Mesendoderm (in vitro differentiated cells): ENCODE measurements around the gene CCR5AS.
"Not testable (repeated sequence)": the region's sequence is repeated elsewhere in the genome, so short reads cannot be mapped to it uniquely, and the experiment has no call there.

Source experiments
- DNase-seq: peaks from one replicate; pipeline ENCODE4 v3.0.0; 2013
- H2AK5ac ChIP-seq: 2 replicates; pipeline ENCODE4 v1.6.1; 2013; ENCODE audit warnings: low read length, inconsistent platforms
- H2BK120ac ChIP-seq: 2 replicates; pipeline ENCODE4 v1.6.1; 2013; ENCODE audit warnings: low read depth, mild to moderate bottlenecking, low read length, moderate library complexity, mixed read lengths
- H2BK15ac ChIP-seq: replicated peaks from 2 replicates; pipeline ENCODE4 v1.6.1; 2013; ENCODE audit warnings: low read depth, mild to moderate bottlenecking, moderate library complexity
- H2BK5ac ChIP-seq: 2 replicates; pipeline ENCODE4 v1.6.1; 2013; ENCODE audit warnings: low read length, inconsistent platforms
- H3K18ac ChIP-seq: 2 replicates; pipeline ENCODE4 v1.6.1; 2013; ENCODE audit warnings: mild to moderate bottlenecking, low read length, mixed read lengths
- H3K23ac ChIP-seq: one replicate; pipeline ENCODE4 v1.6.1; 2013; ENCODE audit warnings: low read length
- H3K27ac ChIP-seq: 2 replicates; pipeline ENCODE4 v1.5.1; 2013; ENCODE audit warnings: low read depth, mild to moderate bottlenecking, inconsistent platforms, low read length, moderate library complexity
- H3K27me3 ChIP-seq: 2 replicates; pipeline ENCODE4 v1.6.1; 2013; ENCODE audit warnings: low read length, control low read depth, mild to moderate bottlenecking, inconsistent platforms; ENCODE audit not compliant: insufficient read depth, poor library complexity
- H3K36me3 ChIP-seq: 2 replicates; pipeline ENCODE4 v1.6.1; 2013; ENCODE audit warnings: low read length, inconsistent platforms; ENCODE audit not compliant: control insufficient read depth, insufficient read depth
- H3K4ac ChIP-seq: one replicate; pipeline ENCODE4 v1.6.1; 2013; ENCODE audit warnings: low read depth, mild to moderate bottlenecking, low read length, moderate library complexity
- H3K4me1 ChIP-seq: 2 replicates; pipeline ENCODE4 v1.6.1; 2013; ENCODE audit warnings: low read depth, low read length, inconsistent platforms; ENCODE audit not compliant: control insufficient read depth
- H3K4me2 ChIP-seq: 2 replicates; pipeline ENCODE4 v1.6.1; 2013; ENCODE audit warnings: low read length
- H3K4me3 ChIP-seq: 2 replicates; pipeline ENCODE4 v1.5.1; 2013; ENCODE audit warnings: mild to moderate bottlenecking, low read length
- H3K56ac ChIP-seq: one replicate; pipeline ENCODE4 v1.6.1; 2013; ENCODE audit warnings: low read length
- H3K79me1 ChIP-seq: 2 replicates; pipeline ENCODE4 v1.6.1; 2013; ENCODE audit warnings: low read length, inconsistent platforms
- H3K79me2 ChIP-seq: 2 replicates; pipeline ENCODE4 v1.6.1; 2013; ENCODE audit warnings: mild to moderate bottlenecking, low read length; ENCODE audit not compliant: control insufficient read depth, insufficient read depth
- H3K9ac ChIP-seq: 2 replicates; pipeline ENCODE4 v1.6.1; 2013; ENCODE audit warnings: low read length, inconsistent platforms
- H4K5ac ChIP-seq: one replicate; pipeline ENCODE4 v1.6.1; 2013; ENCODE audit warnings: low read length
- H4K8ac ChIP-seq: one replicate; pipeline ENCODE4 v1.6.1; 2013; ENCODE audit warnings: low read depth, mild to moderate bottlenecking, control low read depth, low read length, moderate library complexity
- WGBS: extraction: QIAGEN DNeasy Blood & Tissue Kit; methylation state at CpG from one replicate; pipeline ENCODE4 v1.1.7; 2013; ENCODE audit warnings: low lambda C conversion rate, missing lambda C conversion rate; ENCODE audit not compliant: insufficient coverage; ENCODE audit errors: extremely low coverage; 5-methylcytosine and 5-hydroxymethylcytosine counted together

The CCR5AS gene

DNA sequence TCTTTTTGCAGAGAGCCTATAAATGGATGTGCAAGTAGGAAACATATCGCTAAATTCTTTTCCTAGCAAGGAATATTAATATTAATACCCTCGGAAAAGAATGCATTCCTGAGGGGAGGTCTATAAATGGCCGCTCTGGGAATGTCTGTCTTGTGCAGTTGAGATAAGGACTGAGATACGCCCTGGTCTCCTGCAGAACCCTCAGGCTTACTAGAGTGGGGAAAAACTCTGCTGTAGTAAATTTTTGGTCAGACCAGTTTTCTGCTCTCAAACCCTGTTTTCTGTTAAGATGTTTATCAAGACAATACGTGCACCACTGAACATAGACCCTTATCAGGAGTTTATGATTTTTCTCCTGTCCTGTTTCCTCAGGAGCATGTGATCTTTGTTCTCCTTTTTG is 25.0 kb upstream of the CCR5AS start:
- H3K4me3 ChIP-seq, H2BK15ac ChIP-seq, H2AK5ac ChIP-seq, H4K8ac ChIP-seq, H4K5ac ChIP-seq, H3K4me2 ChIP-seq, H3K18ac ChIP-seq, H3K9ac ChIP-seq, H2BK5ac ChIP-seq, H3K79me1 ChIP-seq, H3K4ac ChIP-seq, H2BK120ac ChIP-seq, H3K79me2 ChIP-seq, H3K36me3 ChIP-seq, H3K27ac ChIP-seq, H3K23ac ChIP-seq, H3K56ac ChIP-seq, H3K4me1 ChIP-seq, DNase-seq, H3K27me3 ChIP-seq: not testable (repeated sequence)
- whole genome bisulfite sequencing: no CpG with 5 or more reads among the region's 5 CpGs

DNA sequence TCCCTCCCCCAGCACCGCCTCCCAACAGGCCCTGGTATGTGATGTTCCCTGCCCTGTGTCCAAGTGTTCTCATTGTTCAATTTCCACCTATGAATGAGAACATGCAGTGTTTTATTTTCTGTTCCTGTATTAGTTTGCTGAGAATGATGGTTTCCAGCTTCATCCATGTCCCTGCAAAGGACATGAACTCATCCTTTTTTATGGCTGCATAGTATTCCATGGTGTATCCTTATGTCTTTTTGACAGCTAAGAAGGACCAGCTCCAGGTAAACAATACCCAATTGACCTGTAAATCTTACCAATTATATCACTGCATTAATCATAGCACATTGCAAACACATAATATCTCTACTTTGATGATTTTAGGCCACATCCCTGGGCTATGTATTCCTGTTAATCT is 24.0 kb upstream of the CCR5AS start:
- no CpG with 5 or more reads among the region's 1 CpG for WGBS
- not testable (repeated sequence) for H3K23ac ChIP-seq

DNA sequence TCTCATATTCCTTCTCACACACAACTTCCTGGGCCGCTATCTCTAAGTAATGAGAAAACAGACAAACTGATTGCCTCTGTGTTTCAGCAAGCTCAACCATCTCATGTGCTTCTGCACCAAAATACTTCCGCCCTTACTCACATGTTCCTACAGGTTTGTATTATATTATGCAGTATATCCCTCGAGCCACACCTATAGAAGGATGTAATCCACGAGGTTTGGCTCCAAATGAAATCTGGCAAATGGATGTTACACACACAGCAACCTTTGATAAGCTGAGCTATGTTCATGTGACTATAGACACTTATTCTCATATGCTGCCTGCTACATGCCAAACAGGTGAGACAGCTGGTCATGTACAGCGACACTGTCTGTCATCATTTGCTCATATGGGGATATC is 22.8 kb upstream of the CCR5AS start:
- Histone ChIP-seq H3K56ac (no peak overlapping the region), H2BK5ac (no peak overlapping the region), H3K79me1 (no peaks in the 10 kb centered on the region), H3K27me3 (no peaks in the 10 kb centered on the region), H3K23ac (no peak overlapping the region), H2BK120ac (no peak overlapping the region), H3K4me1 (no peaks in the 10 kb centered on the region), H3K36me3 (no peaks in the 10 kb centered on the region), H4K8ac (no peak overlapping the region), H2BK15ac (no peak overlapping the region), H3K27ac (no peak overlapping the region), H3K4ac (no peak overlapping the region), H3K4me3 (no peak overlapping the region), H2AK5ac (no peak overlapping the region), H4K5ac (no peak overlapping the region), H3K9ac (no peak overlapping the region), H3K4me2 (no peak overlapping the region), H3K18ac (no peak overlapping the region), H3K79me2 (no peaks in the 10 kb centered on the region)
- WGBS: no CpG with 5 or more reads among the region's 5 CpGs
- DNase-seq: no peak

More for the DNA sequence above, 24.0 kb upstream of the CCR5AS start:
- not testable (repeated sequence) for H3K9ac ChIP-seq, H3K18ac ChIP-seq, H3K4me1 ChIP-seq, H2AK5ac ChIP-seq, H2BK5ac ChIP-seq, H3K4me3 ChIP-seq, H3K27me3 ChIP-seq, H2BK120ac ChIP-seq, H3K4ac ChIP-seq, H3K4me2 ChIP-seq, DNase-seq, H3K27ac ChIP-seq, H3K36me3 ChIP-seq, H4K5ac ChIP-seq, H3K56ac ChIP-seq, H4K8ac ChIP-seq, H3K79me1 ChIP-seq, H3K79me2 ChIP-seq, H2BK15ac ChIP-seq

DNA sequence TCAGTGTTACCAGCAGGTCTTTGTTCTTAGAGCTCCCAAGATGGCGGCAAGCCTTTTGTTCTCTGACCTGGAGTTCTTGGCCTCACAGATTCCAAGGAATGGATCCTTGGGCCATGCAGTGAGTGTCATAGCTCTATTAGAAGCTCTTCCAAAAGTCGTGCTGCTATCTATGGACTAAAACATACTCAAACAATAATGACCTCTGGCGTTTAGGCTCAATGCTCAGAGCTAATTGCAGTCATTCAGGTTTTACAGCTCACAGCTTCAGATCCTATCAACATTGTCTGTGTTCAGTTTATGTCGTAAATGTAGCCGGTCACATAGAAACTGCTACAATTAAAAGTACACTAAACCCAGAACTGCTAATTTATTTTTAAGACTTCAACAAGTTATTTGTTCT is 22.4 kb upstream of the CCR5AS start:
- Histone ChIP-seq H3K4me1 (no peaks in the 10 kb centered on the region), H4K8ac (no peak overlapping the region), H3K27ac (no peak overlapping the region), H3K56ac (no peak overlapping the region), H3K79me2 (no peaks in the 10 kb centered on the region), H3K23ac (no peak overlapping the region), H2BK15ac (no peak overlapping the region), H3K9ac (no peak overlapping the region), H2BK120ac (no peak overlapping the region), H3K27me3 (no peaks in the 10 kb centered on the region), H3K4ac (no peak overlapping the region), H2AK5ac (no peak overlapping the region), H3K18ac (no peak overlapping the region), H3K4me3 (no peak overlapping the region), H2BK5ac (no peak overlapping the region), H3K79me1 (no peaks in the 10 kb centered on the region), H3K36me3 (no peaks in the 10 kb centered on the region), H3K4me2 (no peak overlapping the region), H4K5ac (no peak overlapping the region)
- DNase-seq: no peak
- no CpG with 5 or more reads among the region's 5 CpGs for WGBS

DNA sequence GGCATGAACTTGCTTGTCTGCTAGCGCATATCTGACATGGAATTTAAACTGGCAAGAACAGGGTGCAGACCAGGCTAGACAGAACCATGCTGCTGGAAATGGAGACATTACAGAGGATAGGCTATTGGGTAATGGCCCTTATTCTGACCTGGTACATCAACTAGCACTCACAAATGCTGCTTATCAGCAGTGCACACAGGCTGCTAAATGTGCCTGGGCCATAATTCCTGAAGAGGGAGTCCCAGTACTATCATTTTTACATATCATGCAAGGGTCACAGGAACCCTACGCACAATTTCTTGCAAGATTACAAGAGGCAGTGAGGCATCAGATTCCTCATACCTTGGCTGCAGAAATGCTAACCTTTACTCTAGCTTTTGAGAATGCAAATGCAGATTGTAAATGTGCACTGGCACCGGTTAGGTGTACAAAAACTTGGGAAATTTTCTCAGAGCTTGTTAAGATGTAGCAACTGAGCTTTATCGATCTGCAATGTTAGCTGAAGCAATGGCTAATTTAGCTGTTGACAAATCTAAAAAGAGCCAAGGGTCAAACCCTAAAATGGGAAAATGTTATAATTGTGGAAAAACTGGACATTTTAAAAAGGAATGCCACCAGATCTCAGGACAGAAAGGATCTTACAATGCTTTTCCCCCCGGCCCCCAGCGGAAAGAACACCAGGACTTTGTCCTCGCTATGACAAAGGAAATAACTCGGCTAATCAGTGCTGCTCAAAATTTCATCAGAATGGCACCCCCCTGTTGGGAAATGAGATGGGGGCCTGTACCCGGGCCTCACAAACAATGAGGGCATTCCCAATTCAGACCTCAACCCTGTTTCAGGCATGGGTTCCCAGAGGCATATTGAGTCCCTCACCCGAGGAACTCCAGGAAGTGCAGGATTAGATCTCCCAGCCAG is 21.3 kb upstream of the CCR5AS start:
- Histone ChIP-seq H3K9ac (no peak overlapping the region), H3K23ac (no peak overlapping the region), H3K4ac (no peak overlapping the region), H4K5ac (no peak overlapping the region), H3K4me2 (no peak overlapping the region), H3K27me3 (no peaks in the 10 kb centered on the region), H4K8ac (no peak overlapping the region), H3K4me1 (no peaks in the 10 kb centered on the region), H2BK5ac (no peak overlapping the region), H3K79me1 (no peaks in the 10 kb centered on the region), H2BK120ac (no peak overlapping the region), H2BK15ac (no peak overlapping the region), H3K36me3 (no peaks in the 10 kb centered on the region), H3K56ac (peak overlapping the region; percentile 3), H3K27ac (no peak overlapping the region), H3K79me2 (no peaks in the 10 kb centered on the region), H3K18ac (no peak overlapping the region), H3K4me3 (no peak overlapping the region), H2AK5ac (no peak overlapping the region)
- DNase-seq: no peak
- WGBS: no CpG with 5 or more reads among the region's 10 CpGs

DNA sequence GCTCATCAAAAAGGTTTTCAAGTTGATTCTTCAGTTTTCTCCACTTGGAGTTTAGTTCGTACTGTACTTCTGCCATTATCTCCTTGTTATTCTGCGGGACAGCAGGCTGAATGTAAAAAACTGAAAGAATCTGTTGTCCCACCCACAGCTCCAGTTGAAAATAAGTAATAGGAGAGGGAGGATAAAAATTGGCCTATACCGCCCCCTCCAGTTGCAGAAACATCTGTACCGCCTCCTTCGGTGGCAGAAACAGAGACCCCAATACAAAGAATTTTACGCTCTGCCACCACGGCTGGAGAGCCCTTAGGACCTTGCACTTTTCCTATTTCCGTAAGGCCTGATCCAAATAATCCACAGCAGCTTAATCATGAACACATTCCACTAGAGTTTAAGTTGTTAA is 20.5 kb upstream of the CCR5AS start:
- not testable (repeated sequence) for H4K8ac ChIP-seq, H3K9ac ChIP-seq, H3K27me3 ChIP-seq, H3K56ac ChIP-seq, H4K5ac ChIP-seq, H3K79me2 ChIP-seq, H3K4me3 ChIP-seq, H3K27ac ChIP-seq, H3K4me1 ChIP-seq, H2AK5ac ChIP-seq, H3K23ac ChIP-seq, H3K36me3 ChIP-seq, H3K4me2 ChIP-seq, H2BK5ac ChIP-seq, H3K79me1 ChIP-seq, H2BK120ac ChIP-seq, H2BK15ac ChIP-seq, H3K4ac ChIP-seq, H3K18ac ChIP-seq
- no CpG with 5 or more reads among the region's 8 CpGs for WGBS
- peak; percentile 33 for DNase-seq
